IMR-90 (cell line): ENCODE data around the gene RERE. TPM values are rescaled to one million over a fixed set of nuclear protein-coding genes. Genes with fewer than 3 reads are reported as not detected.
"Not testable (repeated sequence)": the region's sequence is repeated elsewhere in the genome, so short reads cannot be mapped to it uniquely, and the experiment has no call there.

Source experiments
- ATAC-seq: fragments of 200-7000 bp; cut with Tn5 transposase; 2 replicates; pipeline ENCODE4 v1.9.1; 2020; ENCODE audit warnings: low read depth, mild to moderate bottlenecking, moderate library complexity
- BruUV-seq: library from RNA; stranded (reverse); fragments of 400-500 nt; replicated peaks from 2 replicates; lab custom pipeline; 2021; lab: Mats Ljungman, UMichigan
- CTCF ChIA-PET: fragments of 300-600 bp; formaldehyde crosslinking; extraction: SDS; loops from one replicate; lab custom pipeline; 2021; ENCODE audit warnings: antibody characterized with exemption; lab: Yijun Ruan, JAX
- POLR2A ChIA-PET: fragments of 300-600 bp; sonication (Branson Sonifier 250); formaldehyde crosslinking; loops from one replicate; lab custom pipeline; 2022; ENCODE audit warnings: antibody characterized with exemption; ENCODE audit not compliant: unreplicated experiment; lab: Charles Lee
- DNase-seq: peaks from one replicate; pipeline ENCODE4 v3.0.0; 2013
- H2AFZ ChIP-seq: replicated peaks from 2 replicates; pipeline ENCODE3; 2013; ENCODE audit warnings: low read length, mild to moderate bottlenecking; ENCODE audit not compliant: poor library complexity
- H2AK5ac ChIP-seq: 2 replicates; pipeline ENCODE4 v1.6.1; 2013; ENCODE audit warnings: low read depth, low read length, inconsistent platforms
- H2AK9ac ChIP-seq: replicated peaks from 2 replicates; pipeline ENCODE3; 2013; ENCODE audit warnings: mild to moderate bottlenecking, low read depth, low read length, moderate library complexity; ENCODE audit not compliant: poor library complexity
- H2BK120ac ChIP-seq: 2 replicates; pipeline ENCODE4 v1.6.1; 2013; ENCODE audit warnings: low read depth, low read length, inconsistent platforms
- H2BK15ac ChIP-seq: 3 replicates; pipeline ENCODE4 v1.6.1; 2013; ENCODE audit warnings: low read depth, low read length, inconsistent platforms
- H2BK20ac ChIP-seq: 2 replicates; pipeline ENCODE4 v1.6.1; 2013; ENCODE audit warnings: low read depth, mild to moderate bottlenecking, inconsistent platforms, low read length, moderate library complexity
- H2BK5ac ChIP-seq: 2 replicates; pipeline ENCODE4 v1.6.1; 2013; ENCODE audit warnings: mild to moderate bottlenecking, low read depth, low read length, inconsistent platforms; ENCODE audit not compliant: poor library complexity, severe bottlenecking
- H3K14ac ChIP-seq: replicated peaks from 2 replicates; pipeline ENCODE4 v1.6.1; 2013; ENCODE audit warnings: low read depth, low read length, inconsistent platforms
- H3K18ac ChIP-seq: 2 replicates; pipeline ENCODE4 v1.6.1; 2013; ENCODE audit warnings: low read depth, low read length, control low read depth
- H3K23ac ChIP-seq: 2 replicates; pipeline ENCODE4 v1.6.1; 2013; ENCODE audit warnings: low read depth, low read length, inconsistent platforms
- H3K27ac ChIP-seq: 2 replicates; pipeline ENCODE4 v1.5.1; 2013; ENCODE audit warnings: mild to moderate bottlenecking, control low read depth, low read length; ENCODE audit not compliant: insufficient read depth
- H3K27me3 ChIP-seq: 2 replicates; pipeline ENCODE4 v1.6.1; 2013; ENCODE audit warnings: low read length; ENCODE audit not compliant: control insufficient read depth, insufficient read depth
- H3K36me3 ChIP-seq: 2 replicates; pipeline ENCODE4 v1.6.1; 2013; ENCODE audit warnings: low read length, mixed read lengths; ENCODE audit not compliant: control insufficient read depth, insufficient read depth
- H3K4ac ChIP-seq: 2 replicates; pipeline ENCODE4 v1.6.1; 2013; ENCODE audit warnings: low read depth, low read length, inconsistent platforms
- H3K4me1 ChIP-seq: 2 replicates; pipeline ENCODE4 v1.6.1; 2013; ENCODE audit warnings: low read length, mixed read lengths; ENCODE audit not compliant: control insufficient read depth, insufficient read depth
- H3K4me2 ChIP-seq: 2 replicates; pipeline ENCODE4 v1.6.1; 2013; ENCODE audit warnings: low read depth, mild to moderate bottlenecking, control low read depth, low read length, moderate library complexity
- H3K4me3 ChIP-seq: 2 replicates; pipeline ENCODE4 v1.5.1; 2013; ENCODE audit warnings: low read depth, mild to moderate bottlenecking, control low read depth, low read length, moderate library complexity; ENCODE audit not compliant: insufficient read depth
- H3K56ac ChIP-seq: 2 replicates; pipeline ENCODE4 v1.6.1; 2013; ENCODE audit warnings: low read length, inconsistent platforms; ENCODE audit not compliant: insufficient read depth; ENCODE audit errors: extremely low read depth
- H3K79me1 ChIP-seq, 2 experiments: 2 replicates each; pipeline ENCODE4 v1.6.1; 2013; ENCODE audit warnings: low read length in 2 of 2, inconsistent platforms in 1 of 2, low read depth in 1 of 2
- H3K9ac ChIP-seq: 2 replicates; pipeline ENCODE4 v1.6.1; 2013; ENCODE audit warnings: low read depth, low read length, control low read depth
- H3K9me1 ChIP-seq: 2 replicates; pipeline ENCODE4 v1.6.1; 2013; ENCODE audit warnings: low read length, inconsistent platforms; ENCODE audit not compliant: insufficient read depth
- H3K9me3 ChIP-seq: 2 replicates; pipeline ENCODE4 v1.6.1; 2013; ENCODE audit warnings: low read length; ENCODE audit not compliant: control insufficient read depth, insufficient read depth
- H4K20me1 ChIP-seq: 2 replicates; pipeline ENCODE4 v1.6.1; 2013; ENCODE audit warnings: low read length, inconsistent platforms; ENCODE audit not compliant: insufficient read depth
- H4K5ac ChIP-seq: 2 replicates; pipeline ENCODE4 v1.6.1; 2013; ENCODE audit warnings: mild to moderate bottlenecking, low read depth, low read length, control low read depth
- H4K8ac ChIP-seq, 2 experiments: 2 replicates each; pipeline ENCODE4 v1.6.1; 2013; ENCODE audit warnings: low read depth in 2 of 2, low read length in 2 of 2, control low read depth in 1 of 2, inconsistent platforms in 1 of 2
- H4K91ac ChIP-seq: 2 replicates; pipeline ENCODE4 v1.6.1; 2013; ENCODE audit warnings: low read depth, low read length, inconsistent platforms; ENCODE audit not compliant: insufficient read depth
- WGBS, 2 experiments: methylation state at CpG; one replicate each; pipeline versions ENCODE4 v1.1.5 to v1.1.7; 2013; ENCODE audit warnings: missing lambda C conversion rate in 2 of 2; ENCODE audit not compliant: insufficient read length in 1 of 2; ENCODE audit errors: extremely low coverage in 2 of 2; 5-methylcytosine and 5-hydroxymethylcytosine counted together
- dilution Hi-C: fragments of 300-500 bp; cut with HindIII; formaldehyde crosslinking; loops from one replicate; pipeline ENCODE4 v1.14.3; 2018; ENCODE audit warnings: low sequenced_read_pairs; ENCODE audit not compliant: unreplicated experiment
- in situ Hi-C: fragments of 300-500 bp; cut with MboI; formaldehyde crosslinking; loops from 3 replicates; pipeline ENCODE4 v1.14.3; 2019; ENCODE audit warnings: low sequenced_read_pairs, inconsistent platforms, mixed read lengths
- intact Hi-C: fragments of 100-400 bp; cut with micrococcal nuclease; formaldehyde crosslinking; loops from 2 replicates; pipeline ENCODE4 v1.10.0; 2022
- polyA plus RNA-seq, 3 experiments: library from polyadenylated mRNA; depleted of rRNA; stranded (reverse); fragments of >200 nt; gene quantifications; 2 replicates each; pipeline ENCODE4 v1.2.3, GENCODE V29; 2012; ENCODE audit warnings: low replicate concordance in 1 of 3
- total RNA-seq: library from RNA; depleted of rRNA; stranded (reverse); fragments of >200 nt; gene quantifications from 2 replicates; pipeline ENCODE4 v1.2.3, GENCODE V29; 2012

RERE gene
- total and polyA plus RNA-seq, 2 of the 4 experiments (the other 2 are of a cell fraction): 11.5 to 25.1 TPM

- H4K5ac ChIP-seq, ATAC-seq, in situ Hi-C loops, H3K14ac ChIP-seq, H3K9ac ChIP-seq, H2BK20ac ChIP-seq, DNase-seq, H3K4ac ChIP-seq, H2BK5ac ChIP-seq, H3K4me2 ChIP-seq, intact Hi-C loops, dilution Hi-C loops, H4K8ac ChIP-seq, BruUV-seq, H3K27ac ChIP-seq, H2AK5ac ChIP-seq, H3K36me3 ChIP-seq, H3K27me3 ChIP-seq, H2AFZ ChIP-seq, H3K23ac ChIP-seq, H3K9me1 ChIP-seq, H2BK120ac ChIP-seq, H4K91ac ChIP-seq, CTCF ChIA-PET, H2BK15ac ChIP-seq, H3K4me1 ChIP-seq, H3K9me3 ChIP-seq, H3K56ac ChIP-seq, H3K4me3 ChIP-seq, H2AK9ac ChIP-seq, H3K18ac ChIP-seq: not testable (repeated sequence)
- Histone ChIP-seq H3K79me1 (peaks cover 12 to 64% of the 10 kb centered on the region in 2 experiments), H4K20me1 (peaks cover 39% of the 10 kb centered on the region)
- POLR2A ChIA-PET: interaction anchor here (0.6 kb wide), 1 partner anchor 139 kb away, joined by 4 read pairs; no protein-coding TSS in a partner anchor
- WGBS, 2 experiments: no CpG with 5 or more reads among the region's 4 CpGs
Measured at GRCh38 chr1:8695442-8695841, 122.0 kb downstream of the RERE start.
